K562 (cell line): ENCODE measurements around the gene ITGAL. TPM values are rescaled to one million over a fixed set of nuclear protein-coding genes. Genes with fewer than 3 reads are reported as not detected.

Experiments used
- ARNT ChIP-seq, 2 experiments: fragments of 450-650 bp; IDR thresholded peaks; 2 replicates each; pipeline ENCODE4 v1.6.1; 2016; ENCODE audit warnings: mild to moderate bottlenecking in 1 of 2
- ATF7 ChIP-seq: fragments of 450-650 bp; IDR thresholded peaks from 2 replicates; pipeline ENCODE4 v1.7.1; 2014; ENCODE audit warnings: mild to moderate bottlenecking, moderate library complexity
- CEBPG ChIP-seq, 3 experiments: fragments of 200-800 bp in 1 of 3; sonication (Bioruptor generic) in 1 of 3; sonication (generic) in 1 of 3; formaldehyde crosslinking in 1 of 3; IDR thresholded peaks in 2 of 3; conservative IDR thresholded peaks in 1 of 3; 2 replicates each; pipeline versions ENCODE4 v1.6.1 to v1.8.0; 2016 to 2022; ENCODE audit warnings: missing compliant biosample characterization in 2 of 3, missing genetic modification characterization in 2 of 3, mild to moderate bottlenecking in 1 of 3, missing genetic modification reagents in 1 of 3
- CSDE1 ChIP-seq, 2 experiments: fragments of 450-650 bp; IDR thresholded peaks; 2 replicates each; pipeline ENCODE4 v1.6.1; 2016; ENCODE audit warnings: mild to moderate bottlenecking in 1 of 2
- ELF2 ChIP-seq: fragments of 250-450 bp; sonication (Bioruptor Pico); IDR thresholded peaks from 2 replicates; pipeline ENCODE4 v1.5.0; 2021; ENCODE audit warnings: mild to moderate bottlenecking
- HDGF ChIP-seq: fragments of 450-650 bp; IDR thresholded peaks from 2 replicates; pipeline ENCODE4 v1.6.1; 2016
- MEF2A ChIP-seq: IDR thresholded peaks from 2 replicates; pipeline ENCODE4 v1.6.1; 2011; ENCODE audit warnings: low read depth, mild to moderate bottlenecking, low read length, moderate library complexity; ENCODE audit not compliant: control insufficient read depth
- NR1H2 ChIP-seq: sonication (generic); formaldehyde crosslinking; IDR thresholded peaks from 2 replicates; pipeline ENCODE4 v1.4.0; 2020; ENCODE audit warnings: mild to moderate bottlenecking, missing genetic modification reagents
- NR2C1 ChIP-seq, 2 experiments: fragments of 450-650 bp; IDR thresholded peaks; 2 replicates each; pipeline ENCODE4 v1.6.1; 2017; ENCODE audit warnings: mild to moderate bottlenecking in 2 of 2, antibody characterized with exemption in 1 of 2, inconsistent platforms in 1 of 2, missing compliant biosample characterization in 1 of 2, missing genetic modification characterization in 1 of 2
- PHF20 ChIP-seq: fragments of 450-650 bp; IDR thresholded peaks from 2 replicates; pipeline ENCODE4 v1.6.1; 2018; ENCODE audit not compliant: partially characterized antibody
- RBM34 ChIP-seq: fragments of 200-400 bp; formaldehyde crosslinking; IDR thresholded peaks from 2 replicates; pipeline ENCODE4 v1.6.1; 2018; ENCODE audit warnings: low read length, borderline replicate concordance; ENCODE audit not compliant: insufficient read depth
- TSC22D4 ChIP-seq: fragments of 450-650 bp; IDR thresholded peaks from 2 replicates; pipeline ENCODE4 v1.6.1; 2016; ENCODE audit warnings: missing genetic modification characterization, missing biosample characterization, control low read depth
- YBX1 ChIP-seq: fragments of 450-650 bp; IDR thresholded peaks from 2 replicates; pipeline ENCODE4 v1.7.1; 2016; ENCODE audit warnings: mild to moderate bottlenecking
- ZKSCAN8 ChIP-seq: fragments of 200-800 bp; sonication (Bioruptor generic); IDR thresholded peaks from 2 replicates; pipeline ENCODE4 v1.6.1; 2016; ENCODE audit warnings: missing genetic modification characterization, missing compliant biosample characterization
- ZNF24 ChIP-seq: fragments of 450-650 bp; IDR thresholded peaks from 2 replicates; pipeline ENCODE4 v1.6.1; 2016
- ZNF354B ChIP-seq: fragments of 250-450 bp; sonication (Bioruptor Pico); IDR thresholded peaks from 2 replicates; pipeline ENCODE4 v1.4.0; 2020
- ZNF41 ChIP-seq: fragments of 250-450 bp; sonication (Bioruptor Pico); conservative IDR thresholded peaks from 2 replicates; pipeline ENCODE4 v1.4.0; 2020; ENCODE audit warnings: mild to moderate bottlenecking
- ZNF57 ChIP-seq: fragments of 450-650 bp; formaldehyde crosslinking; IDR thresholded peaks from 2 replicates; pipeline ENCODE4 v1.4.0; 2020; ENCODE audit warnings: mild to moderate bottlenecking, moderate library complexity
- polyA plus RNA-seq, 8 experiments: library from polyadenylated mRNA; depleted of rRNA in 4 of 8; stranded (reverse) in 5 of 8; unstranded in 3 of 8; fragments of >200 nt; fragmentation: Nextera tagmentation in 2 of 8; fragmentation: Illumina TruSeq in 1 of 8; extraction: Ambion mirVana in 2 of 8; extraction: Trizol in 1 of 8; gene quantifications; 2 replicates each; pipeline versions ENCODE4 v1.2.1 to v1.2.3, GENCODE V29; 2011 to 2014; ENCODE audit warnings: inconsistent platforms in 1 of 8, missing spikeins in 1 of 8
- total RNA-seq, 7 experiments: library from RNA; depleted of rRNA in 6 of 7; stranded (reverse); fragments of >200 nt in 6 of 7; fragmentation: Illumina TruSeq in 2 of 7; extraction: Trizol in 2 of 7; gene quantifications; 2 replicates each; pipeline versions ENCODE4 v1.2.1 to v1.2.3, GENCODE V29; 2011 to 2021; ENCODE audit warnings: low replicate concordance in 1 of 7
- TF ChIP-seq, protein P1 (sequence below): sonication (generic); formaldehyde crosslinking; IDR thresholded peaks from 2 replicates; pipeline ENCODE4 v1.8.1; 2023; ENCODE audit warnings: missing genetic modification reagents, mild to moderate bottlenecking, borderline replicate concordance
- TF ChIP-seq, protein P2 (sequence below): fragments of 450-650 bp; formaldehyde crosslinking; IDR thresholded peaks from 2 replicates; pipeline ENCODE4 v1.4.0; 2022; ENCODE audit warnings: missing genetic modification characterization
- TF ChIP-seq, protein P3 (sequence below): fragments of 450-650 bp; IDR thresholded peaks from 2 replicates; pipeline ENCODE4 v1.6.1; 2016; ENCODE audit warnings: missing biosample characterization, missing genetic modification characterization
- TF ChIP-seq, protein P4 (sequence below): fragments of 250-450 bp; sonication (Bioruptor Pico); IDR thresholded peaks from 2 replicates; pipeline ENCODE4 v1.8.0; 2021; ENCODE audit warnings: mild to moderate bottlenecking, moderate library complexity

Gene ITGAL
- total and polyA plus RNA-seq, 9 of the 15 experiments (the other 6 are each of a cell fraction or from before 2014, with no cell fraction given), result 0.01 to 0.53 TPM; not detected in 7

DNA sequence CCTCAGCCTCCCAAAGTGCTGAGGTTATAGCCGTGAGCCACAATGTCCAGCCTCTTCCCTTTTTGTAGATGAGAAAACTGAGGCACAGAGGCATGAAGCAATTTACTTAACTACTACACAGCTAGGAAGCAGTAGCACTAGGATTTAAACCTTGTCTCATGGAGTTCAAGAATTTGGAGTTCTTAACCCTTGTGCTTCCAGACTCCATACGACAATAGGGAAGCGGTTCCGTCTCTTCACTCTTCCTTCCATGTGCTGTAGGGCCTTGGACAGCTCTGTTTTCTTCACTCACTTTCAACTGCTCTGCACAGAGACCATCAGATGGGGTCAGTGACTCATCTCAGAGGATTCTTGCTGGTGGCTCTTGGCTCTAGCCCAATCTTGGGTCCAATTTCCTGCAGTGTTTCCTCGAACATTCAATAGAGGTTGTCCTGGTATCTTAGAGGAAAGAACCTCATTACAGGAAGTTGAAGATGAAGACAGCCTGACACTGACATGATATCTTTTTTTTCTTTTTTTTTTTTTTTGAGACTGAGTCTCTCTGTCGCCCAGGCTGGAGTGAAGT is 19.3 kb downstream of the ITGAL start (continued):
- peak; percentile 67; the same call in 1 of the 2 replicates for TF ChIP-seq ATF7
- TF ChIP-seq TSC22D4, result no peak
- TF ChIP-seq PHF20, result peak; percentile 62
- TF ChIP-seq, protein P1, sequence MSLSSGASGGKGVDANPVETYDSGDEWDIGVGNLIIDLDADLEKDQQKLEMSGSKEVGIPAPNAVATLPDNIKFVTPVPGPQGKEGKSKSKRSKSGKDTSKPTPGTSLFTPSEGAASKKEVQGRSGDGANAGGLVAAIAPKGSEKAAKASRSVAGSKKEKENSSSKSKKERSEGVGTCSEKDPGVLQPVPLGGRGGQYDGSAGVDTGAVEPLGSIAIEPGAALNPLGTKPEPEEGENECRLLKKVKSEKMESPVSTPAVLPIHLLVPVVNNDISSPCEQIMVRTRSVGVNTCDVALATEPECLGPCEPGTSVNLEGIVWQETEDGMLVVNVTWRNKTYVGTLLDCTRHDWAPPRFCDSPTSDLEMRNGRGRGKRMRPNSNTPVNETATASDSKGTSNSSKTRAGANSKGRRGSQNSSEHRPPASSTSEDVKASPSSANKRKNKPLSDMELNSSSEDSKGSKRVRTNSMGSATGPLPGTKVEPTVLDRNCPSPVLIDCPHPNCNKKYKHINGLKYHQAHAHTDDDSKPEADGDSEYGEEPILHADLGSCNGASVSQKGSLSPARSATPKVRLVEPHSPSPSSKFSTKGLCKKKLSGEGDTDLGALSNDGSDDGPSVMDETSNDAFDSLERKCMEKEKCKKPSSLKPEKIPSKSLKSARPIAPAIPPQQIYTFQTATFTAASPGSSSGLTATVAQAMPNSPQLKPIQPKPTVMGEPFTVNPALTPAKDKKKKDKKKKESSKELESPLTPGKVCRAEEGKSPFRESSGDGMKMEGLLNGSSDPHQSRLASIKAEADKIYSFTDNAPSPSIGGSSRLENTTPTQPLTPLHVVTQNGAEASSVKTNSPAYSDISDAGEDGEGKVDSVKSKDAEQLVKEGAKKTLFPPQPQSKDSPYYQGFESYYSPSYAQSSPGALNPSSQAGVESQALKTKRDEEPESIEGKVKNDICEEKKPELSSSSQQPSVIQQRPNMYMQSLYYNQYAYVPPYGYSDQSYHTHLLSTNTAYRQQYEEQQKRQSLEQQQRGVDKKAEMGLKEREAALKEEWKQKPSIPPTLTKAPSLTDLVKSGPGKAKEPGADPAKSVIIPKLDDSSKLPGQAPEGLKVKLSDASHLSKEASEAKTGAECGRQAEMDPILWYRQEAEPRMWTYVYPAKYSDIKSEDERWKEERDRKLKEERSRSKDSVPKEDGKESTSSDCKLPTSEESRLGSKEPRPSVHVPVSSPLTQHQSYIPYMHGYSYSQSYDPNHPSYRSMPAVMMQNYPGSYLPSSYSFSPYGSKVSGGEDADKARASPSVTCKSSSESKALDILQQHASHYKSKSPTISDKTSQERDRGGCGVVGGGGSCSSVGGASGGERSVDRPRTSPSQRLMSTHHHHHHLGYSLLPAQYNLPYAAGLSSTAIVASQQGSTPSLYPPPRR, result no peak
- TF ChIP-seq ZNF354B (CRISPR knock-in tag), result no peak
- no peak for TF ChIP-seq ZNF57 (CRISPR knock-in tag)
- TF ChIP-seq RBM34, result no peak
- TF ChIP-seq, protein P2, sequence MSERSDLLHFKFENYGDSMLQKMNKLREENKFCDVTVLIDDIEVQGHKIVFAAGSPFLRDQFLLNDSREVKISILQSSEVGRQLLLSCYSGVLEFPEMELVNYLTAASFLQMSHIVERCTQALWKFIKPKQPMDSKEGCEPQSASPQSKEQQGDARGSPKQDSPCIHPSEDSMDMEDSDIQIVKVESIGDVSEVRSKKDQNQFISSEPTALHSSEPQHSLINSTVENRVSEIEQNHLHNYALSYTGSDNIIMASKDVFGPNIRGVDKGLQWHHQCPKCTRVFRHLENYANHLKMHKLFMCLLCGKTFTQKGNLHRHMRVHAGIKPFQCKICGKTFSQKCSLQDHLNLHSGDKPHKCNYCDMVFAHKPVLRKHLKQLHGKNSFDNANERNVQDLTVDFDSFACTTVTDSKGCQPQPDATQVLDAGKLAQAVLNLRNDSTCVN (CRISPR knock-in tag), result no peak
- no peak for TF ChIP-seq MEF2A
- TF ChIP-seq, protein P3, sequence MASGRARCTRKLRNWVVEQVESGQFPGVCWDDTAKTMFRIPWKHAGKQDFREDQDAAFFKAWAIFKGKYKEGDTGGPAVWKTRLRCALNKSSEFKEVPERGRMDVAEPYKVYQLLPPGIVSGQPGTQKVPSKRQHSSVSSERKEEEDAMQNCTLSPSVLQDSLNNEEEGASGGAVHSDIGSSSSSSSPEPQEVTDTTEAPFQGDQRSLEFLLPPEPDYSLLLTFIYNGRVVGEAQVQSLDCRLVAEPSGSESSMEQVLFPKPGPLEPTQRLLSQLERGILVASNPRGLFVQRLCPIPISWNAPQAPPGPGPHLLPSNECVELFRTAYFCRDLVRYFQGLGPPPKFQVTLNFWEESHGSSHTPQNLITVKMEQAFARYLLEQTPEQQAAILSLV (tag), result no peak
- TF ChIP-seq NR1H2 (CRISPR knock-in tag), result no peak
- no peak for TF ChIP-seq ZNF41 (CRISPR knock-in tag)
- 0 out of 2 replicates have a peak, but pooled peaks have one; percentile 16 for TF ChIP-seq NR2C1 (IDR thresholded peaks at IDR 0.05)
- no peak for TF ChIP-seq NR2C1 (tag; IDR thresholded peaks at IDR 0.05)
- no peak for TF ChIP-seq CSDE1 (IDR thresholded peaks at IDR 0.05)
- no peak for TF ChIP-seq ZKSCAN8 (CRISPR knock-in tag)
- TF ChIP-seq YBX1, result no peak
- TF ChIP-seq, protein P4, sequence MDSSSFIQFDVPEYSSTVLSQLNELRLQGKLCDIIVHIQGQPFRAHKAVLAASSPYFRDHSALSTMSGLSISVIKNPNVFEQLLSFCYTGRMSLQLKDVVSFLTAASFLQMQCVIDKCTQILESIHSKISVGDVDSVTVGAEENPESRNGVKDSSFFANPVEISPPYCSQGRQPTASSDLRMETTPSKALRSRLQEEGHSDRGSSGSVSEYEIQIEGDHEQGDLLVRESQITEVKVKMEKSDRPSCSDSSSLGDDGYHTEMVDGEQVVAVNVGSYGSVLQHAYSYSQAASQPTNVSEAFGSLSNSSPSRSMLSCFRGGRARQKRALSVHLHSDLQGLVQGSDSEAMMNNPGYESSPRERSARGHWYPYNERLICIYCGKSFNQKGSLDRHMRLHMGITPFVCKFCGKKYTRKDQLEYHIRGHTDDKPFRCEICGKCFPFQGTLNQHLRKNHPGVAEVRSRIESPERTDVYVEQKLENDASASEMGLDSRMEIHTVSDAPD, result no peak
- TF ChIP-seq ARNT (IDR thresholded peaks at IDR 0.05), result peak in 1 of 2 experiments; percentile 83; a peak in 2 of 4 replicates
- TF ChIP-seq CEBPG (CRISPR knock-in tag; IDR thresholded peaks at IDR 0.05), result no peak; the same call in 1 of the 2 replicates
- TF ChIP-seq CEBPG (tag; conservative IDR thresholded peaks at IDR 0.05 in 1 of 2, IDR thresholded peaks at IDR 0.05 in 1 of 2), result no peak
- TF ChIP-seq ELF2 (CRISPR knock-in tag), result no peak
- TF ChIP-seq HDGF, result peak; percentile 87
- no peak for TF ChIP-seq ZNF24
